ENCODE data around the gene BRD1. TPM values are rescaled to one million over a fixed set of nuclear protein-coding genes. Genes with fewer than 3 reads are reported as not detected.

BRD1 gene
- total RNA-seq, 4 donors from 2014 or later = 17.9 to 47.4 (median 37.9) TPM

- no peaks in the 10 kb centered on the region for H3K9me3 ChIP-seq
- H3K36me3 ChIP-seq = no peaks in the 10 kb centered on the region
- no peak overlapping the region for H3K4me3 ChIP-seq
- no peaks in the 10 kb centered on the region for H3K4me1 ChIP-seq
- H3K27me3 ChIP-seq = no peaks in the 10 kb centered on the region
- no peak for DNase-seq
- TF ChIP-seq POLR2A (IDR thresholded peaks at IDR 0.05) = no peak
- no peak for TF ChIP-seq CTCF (IDR thresholded peaks at IDR 0.05)
- intact Hi-C loops (cut with DNase I; ENCODE audit: low total_unique reads) = no loop called here
- H3K27ac ChIP-seq = no peak overlapping the region
Measured at GRCh38 chr22:49760630-49761571, 66.8 kb downstream of the BRD1 start.

GRCh38 chr22:49760280-49760629 lies 67.4 kb downstream of the BRD1 start:
- no peak for DNase-seq
- Histone ChIP-seq H3K9me3 (no peaks in the 10 kb centered on the region), H3K4me3 (no peak overlapping the region), H3K27me3 (no peaks in the 10 kb centered on the region), H3K36me3 (no peaks in the 10 kb centered on the region), H3K4me1 (no peaks in the 10 kb centered on the region), H3K27ac (no peak overlapping the region)
- TF ChIP-seq POLR2A (IDR thresholded peaks at IDR 0.05) (no peak), CTCF (IDR thresholded peaks at IDR 0.05) (no peak)
- intact Hi-C loops (cut with DNase I; ENCODE audit: low total_unique reads) = no loop called here

- Histone ChIP-seq H3K4me1 (no peaks in the 10 kb centered on the region), H3K27ac (no peak overlapping the region), H3K27me3 (no peaks in the 10 kb centered on the region), H3K4me3 (no peak overlapping the region), H3K36me3 (no peaks in the 10 kb centered on the region), H3K9me3 (no peaks in the 10 kb centered on the region)
- intact Hi-C loops (cut with DNase I; ENCODE audit: low total_unique reads) = no loop called here
- no peak for DNase-seq
- TF ChIP-seq POLR2A (IDR thresholded peaks at IDR 0.05) (no peak), CTCF (IDR thresholded peaks at IDR 0.05) (no peak)
Measured at GRCh38 chr22:49756676-49757075, 71.0 kb downstream of the BRD1 start.

- H3K9me3 ChIP-seq = no peaks in the 10 kb centered on the region
- H3K36me3 ChIP-seq = no peaks in the 10 kb centered on the region
- H3K27me3 ChIP-seq = no peaks in the 10 kb centered on the region
- H3K4me3 ChIP-seq = no peak overlapping the region
- intact Hi-C loops (cut with DNase I; ENCODE audit: low total_unique reads) = no loop called here
- no peak for TF ChIP-seq POLR2A (IDR thresholded peaks at IDR 0.05)
- TF ChIP-seq CTCF (IDR thresholded peaks at IDR 0.05) = no peak
- DNase-seq = no peak
- no peak overlapping the region for H3K27ac ChIP-seq
- H3K4me1 ChIP-seq = no peaks in the 10 kb centered on the region
Measured at GRCh38 chr22:49756201-49756600, 71.5 kb downstream of the BRD1 start.

- Histone ChIP-seq H3K36me3 (no peaks in the 10 kb centered on the region), H3K4me3 (no peak overlapping the region), H3K9me3 (no peaks in the 10 kb centered on the region), H3K27me3 (no peaks in the 10 kb centered on the region), H3K27ac (no peak overlapping the region), H3K4me1 (no peaks in the 10 kb centered on the region)
- intact Hi-C loops (cut with DNase I; ENCODE audit: low total_unique reads) = no loop called here
- DNase-seq = no peak
- TF ChIP-seq CTCF (IDR thresholded peaks at IDR 0.05) (no peak), POLR2A (IDR thresholded peaks at IDR 0.05) (no peak)
Measured at GRCh38 chr22:49755631-49756001, 72.1 kb downstream of the BRD1 start.

Data from uterus (tissue), 4 donors.